Keratinocyte (primary cell): ENCODE measurements around the gene SHISA7. TPM values are rescaled to one million over a fixed set of nuclear protein-coding genes. Genes with fewer than 3 reads are reported as not detected.
"Not testable (repeated sequence)": the region's sequence is repeated elsewhere in the genome, so short reads cannot be mapped to it uniquely, and the experiment has no call there.

Source experiments
- DNase-seq: peaks from one replicate; pipeline ENCODE4 v3.0.0-alpha.2; 2011; ENCODE audit warnings: low read depth, missing footprints, low spot score
- FAIRE-seq: peaks from 2 replicates; lab custom pipeline; 2011; peaks lifted over from hg19 to GRCh38; lab: Jason Lieb, UNC
- H2AFZ ChIP-seq: 2 replicates; pipeline ENCODE4 v1.6.0; 2012; ENCODE audit warnings: low read length, control low read depth, inconsistent platforms; ENCODE audit not compliant: control insufficient read depth
- H3K27ac ChIP-seq: 2 replicates; pipeline ENCODE4 v1.5.1; 2011; ENCODE audit warnings: low read length; ENCODE audit not compliant: control insufficient read depth, insufficient read depth
- H3K27me3 ChIP-seq: 3 replicates; pipeline ENCODE4 v1.6.0; 2011; ENCODE audit warnings: low read length; ENCODE audit not compliant: control insufficient read depth, insufficient read depth; ENCODE audit errors: extremely low read depth
- H3K36me3 ChIP-seq, 2 experiments: 2 replicates in 1 of 2; 3 replicates in 1 of 2; pipeline ENCODE4 v1.5.1; 2011; ENCODE audit warnings: low read length in 2 of 2, mild to moderate bottlenecking in 1 of 2; ENCODE audit not compliant: control insufficient read depth in 2 of 2, insufficient read depth in 2 of 2; ENCODE audit errors: extremely low read depth in 1 of 2
- H3K4me1 ChIP-seq: 3 replicates; pipeline ENCODE4 v1.5.1; 2011; ENCODE audit warnings: low read length; ENCODE audit not compliant: control insufficient read depth, insufficient read depth; ENCODE audit errors: extremely low read depth
- H3K4me2 ChIP-seq: 3 replicates; pipeline ENCODE4 v1.6.0; 2011; ENCODE audit warnings: low read depth, low read length; ENCODE audit not compliant: control insufficient read depth, insufficient read depth; ENCODE audit errors: extremely low read depth
- H3K4me3 ChIP-seq, 3 experiments: fragments of 200-600 bp in 1 of 3; sonication (generic) in 1 of 3; 2 replicates in 2 of 3; 3 replicates in 1 of 3; pipeline ENCODE4 v1.5.1; 2011 to 2016; ENCODE audit warnings: low read length in 3 of 3, mild to moderate bottlenecking in 3 of 3, control low read depth in 2 of 3, inconsistent platforms in 1 of 3, low read depth in 1 of 3, mixed read lengths in 1 of 3, mixed run types in 1 of 3, moderate library complexity in 1 of 3; ENCODE audit not compliant: control insufficient read depth in 2 of 3, insufficient read depth in 2 of 3; ENCODE audit errors: extremely low read depth in 1 of 3
- H3K79me2 ChIP-seq: 2 replicates; pipeline ENCODE4 v1.6.0; 2012; ENCODE audit warnings: low read length; ENCODE audit not compliant: control insufficient read depth, insufficient read depth
- H3K9ac ChIP-seq: 3 replicates; pipeline ENCODE4 v1.6.0; 2011; ENCODE audit warnings: low read length; ENCODE audit not compliant: control insufficient read depth, insufficient read depth; ENCODE audit errors: extremely low read depth
- H3K9me1 ChIP-seq: 3 replicates; pipeline ENCODE4 v1.6.0; 2011; ENCODE audit warnings: low read length; ENCODE audit not compliant: control insufficient read depth, insufficient read depth; ENCODE audit errors: extremely low read depth
- H3K9me3 ChIP-seq: 2 replicates; pipeline ENCODE4 v1.5.1; 2012; ENCODE audit warnings: low read depth, low read length; ENCODE audit not compliant: control insufficient read depth
- H4K20me1 ChIP-seq: 3 replicates; pipeline ENCODE4 v1.6.0; 2011; ENCODE audit warnings: low read length; ENCODE audit not compliant: control insufficient read depth, insufficient read depth; ENCODE audit errors: extremely low read depth
- EZH2 ChIP-seq: IDR thresholded peaks from one replicate; pipeline ENCODE4 v1.6.1; 2012; ENCODE audit warnings: inconsistent platforms, mild to moderate bottlenecking, low read length, moderate library complexity
- dilution Hi-C: fragments of 300-500 bp; cut with MboI; formaldehyde crosslinking; loops from one replicate; pipeline ENCODE4 v1.7.0; 2020; ENCODE audit warnings: low sequenced_read_pairs; ENCODE audit not compliant: extremely low pct_ligation_motif_present
- polyA plus RNA-seq, 5 experiments: library from polyadenylated mRNA; depleted of rRNA in 3 of 5; stranded (reverse) in 3 of 5; stranded (forward) in 1 of 5; unstranded in 1 of 5; fragments of >200 nt; gene quantifications; 1 replicate in 1 of 5; 2 replicates in 3 of 5; 3 replicates in 1 of 5; pipeline versions ENCODE4 v1.2.1 to v1.2.3, GENCODE V29; 2011 to 2012; ENCODE audit warnings: missing spikeins in 2 of 5, low read depth in 1 of 5, low replicate concordance in 1 of 5
- TF ChIP-seq, protein P1 (sequence below), 3 experiments: IDR thresholded peaks in 1 of 3; conservative IDR thresholded peaks in 1 of 3; optimal IDR thresholded peaks in 1 of 3; 2 replicates in 2 of 3; 3 replicates in 1 of 3; pipeline versions ENCODE3 to v1.5.1; 2011; ENCODE audit warnings: low read length in 3 of 3, mild to moderate bottlenecking in 3 of 3, moderate library complexity in 2 of 3, control low read depth in 1 of 3, inconsistent platforms in 1 of 3; ENCODE audit not compliant: insufficient read depth in 2 of 3; ENCODE audit errors: extremely low read depth in 1 of 3

SHISA7 gene
- polyA plus RNA-seq, 1 donor (not counting 4 experiments of a cell fraction or from before 2014, with no cell fraction given) = not detected

DNA sequence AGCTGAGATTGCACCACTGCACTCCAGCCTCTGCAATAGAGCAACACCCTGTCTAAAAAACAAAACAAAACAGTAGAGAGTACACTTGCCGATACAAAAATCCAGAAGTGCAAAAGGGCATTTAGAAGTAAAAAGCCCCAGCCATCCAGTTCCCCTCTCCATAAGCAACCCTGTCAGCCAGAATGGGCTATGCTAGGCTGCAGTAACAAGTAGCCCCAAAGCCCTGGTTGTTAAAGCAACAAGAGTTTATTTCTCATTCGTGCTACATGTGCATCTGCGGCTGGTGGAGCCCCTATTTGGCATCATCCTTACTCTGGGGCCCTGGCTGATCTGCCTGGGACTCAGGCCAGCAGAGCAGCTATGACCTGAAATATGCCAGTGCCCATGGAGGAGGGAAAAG lies 18.6 kb downstream of the SHISA7 start:
- no peak overlapping the region for H3K4me3 ChIP-seq
- H3K9me1 ChIP-seq = no peaks in the 10 kb centered on the region
- dilution Hi-C loops = no loop called here
- no peak for FAIRE-seq
- no peaks in the 10 kb centered on the region for H3K79me2 ChIP-seq
- H3K27ac ChIP-seq = no peak overlapping the region
- H3K9ac ChIP-seq = no peak overlapping the region
- no peaks in the 10 kb centered on the region for H3K36me3 ChIP-seq
- no peaks in the 10 kb centered on the region for H3K9me3 ChIP-seq
- peaks cover 4% of the 10 kb centered on the region for H3K4me1 ChIP-seq
- DNase-seq = no peak
- H4K20me1 ChIP-seq = no peaks in the 10 kb centered on the region
- H2AFZ ChIP-seq = no peak overlapping the region
- H3K27me3 ChIP-seq = peaks cover 7% of the 10 kb centered on the region
- H3K4me2 ChIP-seq = no peak overlapping the region
- TF ChIP-seq, protein P1, sequence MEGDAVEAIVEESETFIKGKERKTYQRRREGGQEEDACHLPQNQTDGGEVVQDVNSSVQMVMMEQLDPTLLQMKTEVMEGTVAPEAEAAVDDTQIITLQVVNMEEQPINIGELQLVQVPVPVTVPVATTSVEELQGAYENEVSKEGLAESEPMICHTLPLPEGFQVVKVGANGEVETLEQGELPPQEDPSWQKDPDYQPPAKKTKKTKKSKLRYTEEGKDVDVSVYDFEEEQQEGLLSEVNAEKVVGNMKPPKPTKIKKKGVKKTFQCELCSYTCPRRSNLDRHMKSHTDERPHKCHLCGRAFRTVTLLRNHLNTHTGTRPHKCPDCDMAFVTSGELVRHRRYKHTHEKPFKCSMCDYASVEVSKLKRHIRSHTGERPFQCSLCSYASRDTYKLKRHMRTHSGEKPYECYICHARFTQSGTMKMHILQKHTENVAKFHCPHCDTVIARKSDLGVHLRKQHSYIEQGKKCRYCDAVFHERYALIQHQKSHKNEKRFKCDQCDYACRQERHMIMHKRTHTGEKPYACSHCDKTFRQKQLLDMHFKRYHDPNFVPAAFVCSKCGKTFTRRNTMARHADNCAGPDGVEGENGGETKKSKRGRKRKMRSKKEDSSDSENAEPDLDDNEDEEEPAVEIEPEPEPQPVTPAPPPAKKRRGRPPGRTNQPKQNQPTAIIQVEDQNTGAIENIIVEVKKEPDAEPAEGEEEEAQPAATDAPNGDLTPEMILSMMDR (optimal IDR thresholded peaks at IDR 0.05 in 1 of 3, IDR thresholded peaks at IDR 0.05 in 1 of 3, conservative IDR thresholded peaks at IDR 0.05 in 1 of 3; ENCODE audit: extremely low read depth in 1 of 3, insufficient read depth in 2 of 3, low read length in 3 of 3) = no peak
- no peak for TF ChIP-seq EZH2

- no peaks in the 10 kb centered on the region for H3K9me3 ChIP-seq
- H3K36me3 ChIP-seq = no peaks in the 10 kb centered on the region
- no peaks in the 10 kb centered on the region for H4K20me1 ChIP-seq
- FAIRE-seq = no peak
- DNase-seq = no peak
- no peak overlapping the region for H3K27ac ChIP-seq
- no peaks in the 10 kb centered on the region for H3K79me2 ChIP-seq
- TF ChIP-seq, protein P1 (optimal IDR thresholded peaks at IDR 0.05 in 1 of 3, IDR thresholded peaks at IDR 0.05 in 1 of 3, conservative IDR thresholded peaks at IDR 0.05 in 1 of 3; ENCODE audit: extremely low read depth in 1 of 3, insufficient read depth in 2 of 3, low read length in 3 of 3) = no peak
- TF ChIP-seq EZH2 = no peak
- no peaks in the 10 kb centered on the region for H3K9me1 ChIP-seq
- peaks cover 9% of the 10 kb centered on the region for H3K27me3 ChIP-seq
- H2AFZ ChIP-seq = no peak overlapping the region
- dilution Hi-C loops = no loop called here
- H3K4me1 ChIP-seq = peaks cover 4% of the 10 kb centered on the region
- no peak overlapping the region for H3K9ac ChIP-seq
- no peak overlapping the region for H3K4me3 ChIP-seq
- H3K4me2 ChIP-seq = no peak overlapping the region
Measured at GRCh38 chr19:55423225-55424005, 19.7 kb downstream of the SHISA7 start.

- H2AFZ ChIP-seq, H3K4me3 ChIP-seq, DNase-seq, H3K36me3 ChIP-seq, H3K27me3 ChIP-seq, dilution Hi-C loops, H3K9ac ChIP-seq, FAIRE-seq, H3K9me1 ChIP-seq, H3K9me3 ChIP-seq, H3K4me1 ChIP-seq, H3K4me2 ChIP-seq, H3K27ac ChIP-seq, H3K79me2 ChIP-seq, H4K20me1 ChIP-seq: not testable (repeated sequence)
Measured at GRCh38 chr19:55421281-55421680, 21.8 kb downstream of the SHISA7 start.
